ENCODE results near the gene ALDH6A1. TPM values are rescaled to one million over a fixed set of nuclear protein-coding genes. Genes with fewer than 3 reads are reported as not detected.

Gene ALDH6A1
- total RNA-seq, 2 experiments from 2014 or later, result 24.0 to 25.3 TPM

DNA sequence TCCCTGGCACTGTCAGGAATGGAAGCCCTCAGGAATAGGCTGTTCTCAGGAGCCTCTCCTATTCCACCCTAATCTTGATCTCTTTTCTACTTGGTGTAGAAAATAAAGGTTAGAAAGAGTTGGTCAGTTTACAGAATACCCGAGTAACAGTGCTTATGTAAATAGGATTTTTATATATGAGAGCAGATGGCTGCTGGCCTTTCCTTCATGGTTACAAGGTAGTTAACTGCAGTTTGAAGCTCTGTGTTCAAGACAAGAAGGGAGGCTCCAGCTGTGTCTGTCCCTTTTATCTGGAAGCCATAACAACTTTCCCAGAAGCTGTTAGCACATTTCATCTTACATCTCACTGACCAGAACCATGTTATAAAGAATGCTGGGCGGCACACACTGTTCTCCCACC is 42.0 kb downstream of the ALDH6A1 start:
- H3K4me1 Mint-ChIP-seq (ENCODE audit: low read depth), result no peaks in the 10 kb centered on the region
- intact Hi-C loops (cut with micrococcal nuclease), result no loop called here
- CTCF ChIA-PET, result no interaction called here
- no peaks in the 10 kb centered on the region for H3K36me3 Mint-ChIP-seq (ENCODE audit: low read depth)
- H3K9me3 Mint-ChIP-seq, result no peaks in the 10 kb centered on the region
- DNase-seq, result no peak
- no peak overlapping the region for H3K27ac Mint-ChIP-seq
- H3K4me3 Mint-ChIP-seq, result no peak overlapping the region
- H3K27me3 Mint-ChIP-seq (ENCODE audit: low read depth), result no peaks in the 10 kb centered on the region

DNA sequence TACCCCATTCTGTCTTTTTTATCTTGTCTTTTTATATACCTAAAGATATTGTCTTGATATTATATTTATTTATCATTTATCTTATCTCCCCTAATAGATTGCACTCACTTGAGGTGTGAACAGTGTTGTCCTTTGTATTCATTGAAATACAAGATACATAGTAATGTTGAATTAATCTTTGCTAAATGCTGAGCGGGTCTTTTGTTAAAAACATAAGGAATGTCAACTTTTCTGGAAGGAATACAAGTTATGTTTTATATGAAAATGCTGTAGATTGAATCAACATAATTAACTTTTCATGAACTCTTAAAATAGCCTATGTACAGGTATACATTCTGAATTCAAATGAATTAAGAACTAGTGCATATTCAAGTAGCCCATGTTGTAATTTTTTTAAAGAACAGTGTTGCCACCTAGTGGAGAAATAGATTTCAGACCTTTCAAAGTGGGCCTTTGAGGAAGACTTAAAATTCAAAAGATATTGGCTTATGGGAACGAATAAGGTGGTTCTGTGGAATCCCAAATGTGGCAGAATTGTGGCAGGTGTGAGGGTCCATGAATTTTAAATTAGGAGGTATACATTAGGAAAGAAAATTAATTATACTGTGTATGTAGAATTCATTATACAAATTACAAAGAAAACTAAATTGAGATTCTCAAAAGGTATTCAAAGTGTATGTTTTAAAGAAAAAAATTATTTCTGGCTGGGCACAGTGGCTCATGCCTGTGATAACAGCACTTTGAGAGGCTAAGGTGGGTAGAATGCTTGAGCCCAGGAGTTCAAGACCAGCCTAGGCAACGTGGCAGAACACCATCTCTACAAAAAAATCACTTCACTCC is 46.0 kb downstream of the ALDH6A1 start:
- CTCF ChIA-PET, result interaction anchor here (0.6 kb wide), 1 partner anchor 469 kb away, joined by 4 read pairs; no protein-coding TSS in a partner anchor
- no peak overlapping the region for H3K4me3 Mint-ChIP-seq
- no peaks in the 10 kb centered on the region for H3K4me1 Mint-ChIP-seq (ENCODE audit: low read depth)
- peak; percentile 8 for DNase-seq
- no peak overlapping the region for H3K27ac Mint-ChIP-seq
- H3K9me3 Mint-ChIP-seq, result no peaks in the 10 kb centered on the region
- intact Hi-C loops (cut with micrococcal nuclease), result loop anchor here (1.0 to 5.0 kb wide), 3 partner anchors 86 to 310 kb away; partner anchors contain the start of genes COQ6 and FAM161B
- no peaks in the 10 kb centered on the region for H3K27me3 Mint-ChIP-seq (ENCODE audit: low read depth)
- H3K36me3 Mint-ChIP-seq (ENCODE audit: low read depth), result no peaks in the 10 kb centered on the region

DNA sequence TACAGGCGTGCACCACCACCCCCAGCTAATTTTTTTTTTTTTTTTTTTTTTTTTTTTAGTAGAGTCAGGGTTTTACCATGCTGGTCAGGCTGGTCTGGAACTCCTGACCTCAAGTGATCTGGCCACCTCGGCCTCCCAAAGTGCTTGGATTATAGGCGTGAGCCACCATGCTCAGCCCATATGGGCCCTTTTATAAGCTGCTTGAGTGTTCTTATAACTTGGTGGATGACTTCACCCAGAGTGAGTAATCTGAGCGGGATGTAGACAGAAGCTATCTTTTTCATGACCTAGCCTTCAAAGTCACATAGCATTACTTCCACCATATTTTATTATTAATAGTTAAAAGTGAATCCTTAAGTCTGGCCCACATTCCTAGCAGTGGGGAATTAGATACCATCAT is 48.7 kb downstream of the ALDH6A1 start:
- intact Hi-C loops (cut with micrococcal nuclease), result loop anchor here (5.0 kb wide), 1 partner anchor 83 kb away; the partner anchor contains the start of genes COQ6 and FAM161B

DNA sequence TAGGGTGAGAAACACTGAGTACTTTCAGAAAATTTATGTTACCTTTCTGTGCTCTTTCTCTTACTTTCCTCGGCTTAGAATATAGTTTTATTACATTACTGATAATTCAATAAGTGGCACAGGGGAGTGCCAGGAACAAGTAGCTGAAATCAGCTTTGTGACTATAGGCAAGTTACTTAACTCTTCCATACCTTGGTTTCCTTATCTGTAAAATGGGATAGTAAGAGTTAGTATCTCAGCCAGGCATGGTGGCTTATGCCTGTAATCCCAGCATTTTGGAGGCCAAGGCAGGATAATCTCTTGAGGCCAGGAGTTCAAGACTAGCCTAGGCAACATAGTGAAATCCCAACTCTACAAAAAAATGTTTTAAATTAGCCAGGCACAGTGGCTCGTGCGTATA is 49.7 kb downstream of the ALDH6A1 start:
- Mint-ChIP-seq H3K36me3 (ENCODE audit: low read depth) (peaks cover 1% of the 10 kb centered on the region), H3K27ac (no peak overlapping the region), H3K9me3 (no peaks in the 10 kb centered on the region), H3K27me3 (ENCODE audit: low read depth) (no peaks in the 10 kb centered on the region), H3K4me1 (ENCODE audit: low read depth) (no peaks in the 10 kb centered on the region), H3K4me3 (no peak overlapping the region)
- CTCF ChIA-PET, result no interaction called here
- no peak for DNase-seq
- intact Hi-C loops (cut with micrococcal nuclease), result no loop called here

More for the DNA sequence above, 48.7 kb downstream of the ALDH6A1 start:
- CTCF ChIA-PET, result interaction anchor here (0.6 to 0.7 kb wide), 3 partner anchors 38 to 345 kb away, joined by 3 to 4 read pairs (median 3); no protein-coding TSS in a partner anchor
- H3K9me3 Mint-ChIP-seq, result no peaks in the 10 kb centered on the region
- peaks cover 1% of the 10 kb centered on the region for H3K36me3 Mint-ChIP-seq (ENCODE audit: low read depth)
- no peak overlapping the region for H3K27ac Mint-ChIP-seq
- no peak overlapping the region for H3K4me3 Mint-ChIP-seq
- no peaks in the 10 kb centered on the region for H3K27me3 Mint-ChIP-seq (ENCODE audit: low read depth)
- DNase-seq, result no peak
- no peaks in the 10 kb centered on the region for H3K4me1 Mint-ChIP-seq (ENCODE audit: low read depth)

DNA sequence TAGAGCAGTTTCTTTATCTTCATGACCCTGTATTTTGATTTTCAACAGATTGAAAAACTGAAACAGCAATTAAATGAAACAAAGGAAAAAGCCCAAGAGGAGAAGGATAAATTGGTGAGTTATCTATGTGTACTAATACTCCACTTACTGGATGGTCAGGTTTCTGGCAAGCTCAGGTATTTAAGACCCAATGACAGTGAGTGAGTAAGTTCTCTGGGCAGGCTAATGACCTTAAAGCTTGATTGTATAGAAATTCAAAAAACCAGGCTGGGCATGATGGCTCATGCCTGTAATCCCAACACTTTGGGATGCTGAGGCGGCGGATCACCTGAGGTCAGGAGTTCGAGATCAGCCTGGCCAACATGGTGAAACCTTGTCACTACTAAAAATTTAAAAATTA is 55.1 kb downstream of the ALDH6A1 start:
- intact Hi-C loops (cut with micrococcal nuclease), result no loop called here
- peaks cover 1% of the 10 kb centered on the region for H3K36me3 Mint-ChIP-seq (ENCODE audit: low read depth)
- H3K27ac Mint-ChIP-seq, result no peak overlapping the region
- DNase-seq, result no peak
- H3K4me3 Mint-ChIP-seq, result no peak overlapping the region
- H3K9me3 Mint-ChIP-seq, result no peaks in the 10 kb centered on the region
- H3K4me1 Mint-ChIP-seq (ENCODE audit: low read depth), result no peaks in the 10 kb centered on the region
- H3K27me3 Mint-ChIP-seq (ENCODE audit: low read depth), result no peaks in the 10 kb centered on the region
- CTCF ChIA-PET, result no interaction called here

DNA sequence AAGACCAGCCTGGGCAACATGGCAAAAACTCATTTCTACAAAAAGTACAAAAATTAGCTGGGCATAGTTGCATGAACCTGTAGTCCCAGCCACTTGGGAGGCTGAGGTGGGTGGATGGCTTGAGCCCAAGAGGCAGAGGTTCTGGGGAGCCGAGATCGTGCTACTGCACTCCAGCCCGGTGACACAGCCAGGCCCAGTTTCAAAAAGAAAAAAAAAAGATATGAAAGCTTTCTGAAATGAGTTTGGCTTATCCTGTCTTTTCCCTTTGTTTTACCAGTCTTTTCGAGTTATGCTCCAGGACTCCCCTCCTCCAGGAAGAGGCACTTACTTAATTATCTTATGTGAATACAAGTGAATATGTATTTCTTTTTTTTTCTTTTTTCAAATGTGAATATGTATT is 61.9 kb downstream of the ALDH6A1 start:
- no peak for DNase-seq
- intact Hi-C loops (cut with micrococcal nuclease), result no loop called here
- Mint-ChIP-seq H3K4me1 (ENCODE audit: low read depth) (peaks cover 13% of the 10 kb centered on the region), H3K27me3 (ENCODE audit: low read depth) (no peaks in the 10 kb centered on the region), H3K9me3 (no peaks in the 10 kb centered on the region), H3K27ac (no peak overlapping the region), H3K4me3 (no peak overlapping the region), H3K36me3 (ENCODE audit: low read depth) (no peaks in the 10 kb centered on the region)
- CTCF ChIA-PET, result no interaction called here

DNA sequence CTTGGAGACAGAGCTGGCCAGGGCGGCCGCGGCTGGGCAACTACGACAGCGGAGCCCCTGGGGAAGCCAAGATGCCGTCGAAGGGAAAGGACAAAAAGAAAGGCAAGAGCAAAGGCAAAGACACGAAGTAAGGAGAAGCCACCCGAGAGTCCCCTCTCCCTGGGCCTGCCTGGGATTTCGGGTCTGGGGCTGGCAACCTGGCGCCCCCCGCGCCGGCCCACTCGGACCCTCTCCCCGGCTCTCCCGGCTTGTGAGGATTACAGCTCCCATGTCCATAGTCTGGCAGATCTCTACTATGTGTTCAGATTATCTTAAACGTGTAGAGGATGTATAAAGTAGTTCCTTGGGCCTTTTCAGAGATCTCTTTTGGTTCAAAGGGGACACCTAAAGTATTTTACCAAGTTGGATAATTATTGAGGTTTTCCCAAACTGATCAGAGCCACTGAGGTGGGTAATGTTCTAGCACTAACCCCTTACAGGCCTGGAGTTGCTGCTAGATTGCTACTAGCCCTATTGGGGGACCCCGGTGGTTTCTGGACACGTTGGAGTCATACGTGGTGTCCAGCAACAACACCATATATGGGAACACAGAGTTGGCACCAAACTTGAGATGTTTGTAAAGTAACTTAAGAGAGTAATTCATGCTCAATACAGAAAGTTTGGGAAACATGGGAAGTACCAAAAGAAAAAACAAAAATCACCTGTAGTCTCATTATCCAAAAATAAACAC is 64.7 kb downstream of the ALDH6A1 start:
- peak overlapping the region; percentile 86 for H3K4me3 Mint-ChIP-seq
- CTCF ChIA-PET, result interaction anchor here (0.7 to 1.2 kb wide), 2 partner anchors 167 to 546 kb away, joined by 3 read pairs; no protein-coding TSS in a partner anchor
- H3K4me1 Mint-ChIP-seq (ENCODE audit: low read depth), result peaks cover 13% of the 10 kb centered on the region
- no peaks in the 10 kb centered on the region for H3K36me3 Mint-ChIP-seq (ENCODE audit: low read depth)
- H3K27me3 Mint-ChIP-seq (ENCODE audit: low read depth), result no peaks in the 10 kb centered on the region
- intact Hi-C loops (cut with micrococcal nuclease), result loop anchor here (1.0 to 10.0 kb wide), 7 partner anchors 65 to 961 kb away; partner anchors contain the start of genes ALDH6A1, LIN52, PNMA1 and PTGR2
- H3K27ac Mint-ChIP-seq, result no peak overlapping the region
- no peaks in the 10 kb centered on the region for H3K9me3 Mint-ChIP-seq
- peak; percentile 10 for DNase-seq

DNA sequence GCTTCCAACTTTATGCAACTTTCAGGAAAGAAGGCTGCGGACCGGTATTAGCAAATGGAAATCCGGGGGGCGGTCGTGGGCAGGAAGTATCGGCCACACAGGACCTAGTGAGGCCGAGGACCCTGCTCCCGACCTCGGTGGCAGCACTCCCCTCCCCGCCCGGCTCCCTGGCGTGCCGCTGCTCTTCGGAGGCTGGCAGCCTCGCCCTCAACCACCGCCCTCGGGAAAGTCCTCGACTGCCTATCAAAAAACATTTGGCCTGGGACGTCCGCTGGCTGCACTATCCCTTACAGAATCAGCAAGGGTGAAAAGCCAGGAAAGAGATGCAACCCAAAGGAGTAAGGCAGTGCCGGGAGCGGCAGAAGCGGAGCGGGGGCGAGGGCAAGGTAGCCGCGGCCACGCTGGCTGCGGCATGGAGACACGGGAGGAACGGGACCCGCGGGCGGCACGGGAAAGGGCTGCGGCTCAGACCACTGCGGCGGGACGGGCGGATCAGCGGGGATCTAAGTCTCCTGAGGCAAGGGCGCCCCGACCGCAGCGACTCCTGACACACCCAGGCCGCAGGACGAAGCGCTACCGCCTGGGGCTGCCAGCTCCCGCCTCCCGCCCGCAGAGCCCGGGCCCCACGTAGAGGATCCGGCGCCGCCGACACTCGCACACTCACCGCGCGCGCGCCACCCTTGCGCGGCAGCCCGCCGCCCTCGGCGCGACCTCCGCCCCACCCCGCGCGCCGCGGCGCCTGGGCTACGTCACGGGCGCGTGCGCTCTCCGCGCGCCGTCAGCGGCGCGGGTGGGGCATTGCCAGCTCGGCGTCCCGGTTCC is 65.5 kb downstream of the ALDH6A1 start, which contains the start of the genes BBOF1 and ENTPD5:
BBOF1 (plus strand) TSS at position 764 of the 822 bp plus-strand sequence. CDS start 130 bp downstream, outside the sequence.
ENTPD5 (minus strand) TSS at position 703 of the 822 bp plus-strand sequence. CDS start 31,186 bp downstream, outside the sequence.
- CTCF ChIA-PET, result interaction anchor here (1.2 kb wide), 1 partner anchor 167 kb away, joined by 3 read pairs; no protein-coding TSS in a partner anchor
- H3K27me3 Mint-ChIP-seq (ENCODE audit: low read depth), result no peaks in the 10 kb centered on the region
- H3K4me3 Mint-ChIP-seq, result peak within 1 kb of the TSS; percentile 86
- intact Hi-C loops (cut with micrococcal nuclease), result loop anchor here (1.0 to 10.0 kb wide), 9 partner anchors 66 to 960 kb away; partner anchors contain the start of genes ACOT2, ALDH6A1, COQ6 and FAM161B
- DNase-seq, result peak; percentile 80
- H3K36me3 Mint-ChIP-seq (ENCODE audit: low read depth), result no peaks in the 10 kb centered on the region
- no peaks in the 10 kb centered on the region for H3K9me3 Mint-ChIP-seq
- H3K4me1 Mint-ChIP-seq (ENCODE audit: low read depth), result peaks cover 13% of the 10 kb centered on the region
- H3K27ac Mint-ChIP-seq, result peak within 1 kb of the TSS; percentile 90

DNA sequence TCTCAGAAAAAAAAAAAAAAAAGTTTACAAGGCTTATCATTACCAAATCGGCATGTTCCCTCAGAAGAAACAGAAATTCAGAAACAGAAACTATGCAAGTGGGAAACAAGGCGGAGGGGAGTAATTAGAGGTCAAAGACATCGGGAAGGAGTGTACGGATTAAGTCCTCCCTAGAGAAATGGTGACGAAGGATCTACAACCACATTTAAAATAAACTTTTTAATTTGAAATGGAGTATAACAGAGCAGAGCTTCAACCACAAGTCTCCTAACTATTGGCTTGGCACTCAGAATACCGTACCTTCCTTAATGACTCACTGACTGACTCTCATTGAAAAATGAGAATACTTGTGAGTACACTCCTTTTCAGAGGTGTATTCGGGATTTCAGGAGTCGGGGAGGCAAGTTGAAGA is 66.1 kb downstream of the ALDH6A1 start:
- DNase-seq, result no peak
- H3K36me3 Mint-ChIP-seq (ENCODE audit: low read depth), result peaks cover 2% of the 10 kb centered on the region
- H3K9me3 Mint-ChIP-seq, result no peaks in the 10 kb centered on the region
- peaks cover 13% of the 10 kb centered on the region for H3K4me1 Mint-ChIP-seq (ENCODE audit: low read depth)
- CTCF ChIA-PET, result no interaction called here
- peak overlapping the region; percentile 86 for H3K4me3 Mint-ChIP-seq
- intact Hi-C loops (cut with micrococcal nuclease), result loop anchor here (1.0 to 10.0 kb wide), 8 partner anchors 68 to 959 kb away; partner anchors contain the start of genes ACOT2, COQ6, FAM161B and PNMA1
- H3K27me3 Mint-ChIP-seq (ENCODE audit: low read depth), result no peaks in the 10 kb centered on the region
- H3K27ac Mint-ChIP-seq, result peak overlapping the region; percentile 90

DNA sequence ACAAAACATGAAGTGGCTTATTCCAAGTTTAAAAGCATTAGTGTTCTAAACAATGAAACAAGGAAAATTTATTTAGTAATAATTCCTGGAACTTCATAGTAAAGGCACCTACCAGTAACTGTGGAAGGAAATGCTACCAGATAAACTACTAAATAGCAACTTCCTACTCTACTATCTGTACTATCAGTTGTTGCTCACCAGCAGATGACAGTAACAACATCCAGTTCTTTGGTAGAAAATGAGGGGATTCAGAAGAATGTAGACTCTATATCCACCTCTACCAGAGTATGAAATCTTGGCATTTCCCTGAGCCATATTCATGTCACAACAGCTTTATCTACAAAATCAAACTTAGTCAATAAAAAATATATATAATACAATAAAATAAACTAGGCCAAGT is 68.3 kb downstream of the ALDH6A1 start:
- CTCF ChIA-PET, result no interaction called here
- no peak overlapping the region for H3K27ac Mint-ChIP-seq
- peaks cover 2% of the 10 kb centered on the region for H3K36me3 Mint-ChIP-seq (ENCODE audit: low read depth)

DNA sequence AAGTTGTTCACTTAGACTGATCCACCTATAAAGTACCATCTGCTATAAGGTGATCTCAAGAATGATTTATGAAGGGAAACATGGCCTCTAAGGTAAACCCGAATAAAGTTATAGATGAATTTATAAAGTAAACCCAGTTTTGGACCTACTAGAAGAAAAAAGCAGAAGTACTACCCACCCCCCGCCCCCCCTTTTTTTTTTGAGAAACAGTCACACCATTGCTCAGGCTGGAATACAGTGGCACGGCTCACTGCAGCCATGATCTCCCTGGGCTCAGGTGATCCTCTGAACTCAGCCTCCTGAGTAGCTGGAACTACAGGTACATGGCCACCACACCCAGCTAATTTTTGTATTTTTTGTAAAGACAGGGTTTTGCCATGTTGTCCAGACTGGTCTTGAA is 69.1 kb downstream of the ALDH6A1 start:
- no peak for DNase-seq
- CTCF ChIA-PET, result no interaction called here
- Mint-ChIP-seq H3K27ac (no peak overlapping the region), H3K9me3 (no peaks in the 10 kb centered on the region), H3K4me1 (ENCODE audit: low read depth) (peaks cover 13% of the 10 kb centered on the region), H3K36me3 (ENCODE audit: low read depth) (peaks cover 2% of the 10 kb centered on the region), H3K27me3 (ENCODE audit: low read depth) (no peaks in the 10 kb centered on the region), H3K4me3 (no peak overlapping the region)
- intact Hi-C loops (cut with micrococcal nuclease), result loop anchor here (5.0 to 10.0 kb wide), 5 partner anchors 128 to 300 kb away; partner anchors contain the start of genes PNMA1, PTGR2 and ZNF410

More for the DNA sequence above, 68.3 kb downstream of the ALDH6A1 start:
- Mint-ChIP-seq H3K4me3 (no peak overlapping the region), H3K4me1 (ENCODE audit: low read depth) (peaks cover 13% of the 10 kb centered on the region), H3K9me3 (no peaks in the 10 kb centered on the region), H3K27me3 (ENCODE audit: low read depth) (no peaks in the 10 kb centered on the region)
- no peak for DNase-seq
- intact Hi-C loops (cut with micrococcal nuclease), result loop anchor here (5.0 to 10.0 kb wide), 5 partner anchors 129 to 301 kb away; partner anchors contain the start of genes PNMA1, PTGR2 and ZNF410
